ENCODE results near the gene CRY2. TPM values are rescaled to one million over a fixed set of nuclear protein-coding genes. Genes with fewer than 3 reads are reported as not detected.

CRY2 gene
- total and polyA plus RNA-seq, 2 of the 13 experiments (the other 11 are each of a cell fraction or from before 2014, with no cell fraction given) = 10.1 to 12.2 TPM

- FAIRE-seq (no peak), ATAC-seq (no peak), DNase-seq (ENCODE audit: low spot score) (no peak)
- H3K4me1 ChIP-seq (ENCODE audit: insufficient read depth, low read length) = peaks cover 12% of the 10 kb centered on the region
- TF ChIP-seq ZFP36L2 (CRISPR knock-in tag; IDR thresholded peaks at IDR 0.05) (no peak), THRA (CRISPR knock-in tag; IDR thresholded peaks at IDR 0.05; ENCODE audit: borderline replicate concordance) (no peak), GABPB1 (CRISPR knock-in tag; IDR thresholded peaks at IDR 0.05) (no peak), FOXO1 (CRISPR knock-in tag; IDR thresholded peaks at IDR 0.05) (no peak), NCOA2 (CRISPR knock-in tag; IDR thresholded peaks at IDR 0.05) (no peak), CERS6 (CRISPR knock-in tag; IDR thresholded peaks at IDR 0.05) (no peak), ZFP91 (CRISPR knock-in tag; IDR thresholded peaks at IDR 0.05; ENCODE audit: borderline replicate concordance) (no peak), ZNF354B (CRISPR knock-in tag; IDR thresholded peaks at IDR 0.05) (no peak), NR1H2 (CRISPR knock-in tag; IDR thresholded peaks at IDR 0.05; ENCODE audit: borderline replicate concordance, low read depth) (no peak), SP140L (CRISPR knock-in tag; IDR thresholded peaks at IDR 0.05; ENCODE audit: borderline replicate concordance) (no peak)
- no peaks in the 10 kb centered on the region; a peak in 1 of 5 replicates for H3K27me3 ChIP-seq (ENCODE audit: control insufficient read depth in 1 of 2, insufficient read depth in 2 of 2, low read length in 2 of 2)
- H3K9me3 ChIP-seq (ENCODE audit: low read length) = no peaks in the 10 kb centered on the region
- H2AFZ ChIP-seq (ENCODE audit: low read length) = no peak overlapping the region
- WGBS (ENCODE audit: low lambda C conversion rate) = 98% methylated on average over 12 of the region's 19 CpGs
- no peak overlapping the region for H3K27ac ChIP-seq (ENCODE audit: extremely low read length, insufficient read depth, low read length)
- no peaks in the 10 kb centered on the region for H4K20me1 ChIP-seq (ENCODE audit: insufficient read depth, low read length)
- BruUV-seq (replicated peaks) = no TSS peak
- no peak overlapping the region for H3K4me2 ChIP-seq (ENCODE audit: low read depth, low read length)
- H3K9ac ChIP-seq (ENCODE audit: insufficient read depth, low read depth, low read length) = no peak overlapping the region
- peaks cover 11 to 23% of the 10 kb centered on the region in 2 experiments; a peak in 3 of 5 replicates for H3K36me3 ChIP-seq (replicated peaks in 1 of 2; ENCODE audit: control insufficient read depth in 1 of 2, insufficient read depth in 2 of 2, low read length in 2 of 2)
- intact Hi-C loops (cut with micrococcal nuclease; ENCODE audit: unreplicated experiment) = no loop called here
- ChIA-PET CTCF (ENCODE audit: low intra/inter-chr PET ratio, low total read pairs) (no interaction called here), POLR2A (interaction anchor here (1.0 kb wide), 1 partner anchor 8 kb away, joined by 3 read pairs; no protein-coding TSS in a partner anchor)
- peaks cover 12% of the 10 kb centered on the region for H3K79me2 ChIP-seq (ENCODE audit: insufficient read depth, low read length)
- in situ Hi-C loops (cut with HindIII; ENCODE audit: extremely low pct_ligation_motif_present, low pct_unique_long_range_greater_than_20kb) = no loop called here
- H3K4me3 ChIP-seq (replicated peaks in 1 of 3; ENCODE audit: insufficient read depth in 1 of 3, low read depth in 2 of 3, low read length in 3 of 3) = no peak overlapping the region
These were observed 66.2 kb downstream of the CRY2 start for GRCh38 chr11:45913514-45913913.

All from HepG2 (cell line).